ENCODE data around the gene LILRA2. TPM values are rescaled to one million over a fixed set of nuclear protein-coding genes. Genes with fewer than 3 reads are reported as not detected.

Gene LILRA2
- polyA plus RNA-seq, 1 donor (not counting 4 experiments of a cell fraction or from before 2014, with no cell fraction given) = not detected

DNA sequence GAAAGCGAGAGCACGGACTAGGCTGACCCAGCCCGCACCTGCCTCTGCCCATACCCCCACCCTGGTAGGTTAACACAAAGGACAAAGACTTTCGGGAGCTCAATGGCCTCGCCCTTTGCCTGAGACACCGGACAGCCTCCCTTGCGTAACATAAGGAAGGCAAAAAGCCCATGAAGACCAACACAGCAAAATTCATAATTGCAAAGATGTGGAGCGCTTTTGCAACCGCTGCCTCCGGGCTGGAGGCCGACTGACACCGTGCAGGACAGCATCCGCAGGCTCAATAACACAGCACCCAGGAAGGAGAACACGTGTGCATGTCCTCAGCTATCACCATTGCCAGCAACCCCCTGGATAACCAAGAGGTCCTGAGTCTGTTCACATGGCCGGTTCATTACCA lies 35.2 kb downstream of the LILRA2 start:
- H3K4me1 ChIP-seq (ENCODE audit: control insufficient read depth, extremely low read depth, insufficient read depth, low read length) = no peaks in the 10 kb centered on the region
- no peaks in the 10 kb centered on the region for H4K20me1 ChIP-seq (ENCODE audit: control insufficient read depth, extremely low read depth, insufficient read depth, low read length)
- no peaks in the 10 kb centered on the region for H3K36me3 ChIP-seq (ENCODE audit: control insufficient read depth in 2 of 2, extremely low read depth in 1 of 2, insufficient read depth in 2 of 2, low read length in 2 of 2)
- H3K79me2 ChIP-seq (ENCODE audit: control insufficient read depth, insufficient read depth, low read length) = no peaks in the 10 kb centered on the region
- peaks cover 6% of the 10 kb centered on the region for H3K9me3 ChIP-seq (ENCODE audit: control insufficient read depth, low read depth, low read length)
- FAIRE-seq (no peak), DNase-seq (ENCODE audit: low read depth, low spot score) (no peak)
- no peaks in the 10 kb centered on the region for H3K27me3 ChIP-seq (ENCODE audit: control insufficient read depth, extremely low read depth, insufficient read depth, low read length)
- H3K27ac ChIP-seq (ENCODE audit: control insufficient read depth, insufficient read depth, low read length) = no peak overlapping the region
- no peak overlapping the region for H3K4me2 ChIP-seq (ENCODE audit: control insufficient read depth, extremely low read depth, insufficient read depth, low read depth, low read length)
- TF ChIP-seq, protein P1, sequence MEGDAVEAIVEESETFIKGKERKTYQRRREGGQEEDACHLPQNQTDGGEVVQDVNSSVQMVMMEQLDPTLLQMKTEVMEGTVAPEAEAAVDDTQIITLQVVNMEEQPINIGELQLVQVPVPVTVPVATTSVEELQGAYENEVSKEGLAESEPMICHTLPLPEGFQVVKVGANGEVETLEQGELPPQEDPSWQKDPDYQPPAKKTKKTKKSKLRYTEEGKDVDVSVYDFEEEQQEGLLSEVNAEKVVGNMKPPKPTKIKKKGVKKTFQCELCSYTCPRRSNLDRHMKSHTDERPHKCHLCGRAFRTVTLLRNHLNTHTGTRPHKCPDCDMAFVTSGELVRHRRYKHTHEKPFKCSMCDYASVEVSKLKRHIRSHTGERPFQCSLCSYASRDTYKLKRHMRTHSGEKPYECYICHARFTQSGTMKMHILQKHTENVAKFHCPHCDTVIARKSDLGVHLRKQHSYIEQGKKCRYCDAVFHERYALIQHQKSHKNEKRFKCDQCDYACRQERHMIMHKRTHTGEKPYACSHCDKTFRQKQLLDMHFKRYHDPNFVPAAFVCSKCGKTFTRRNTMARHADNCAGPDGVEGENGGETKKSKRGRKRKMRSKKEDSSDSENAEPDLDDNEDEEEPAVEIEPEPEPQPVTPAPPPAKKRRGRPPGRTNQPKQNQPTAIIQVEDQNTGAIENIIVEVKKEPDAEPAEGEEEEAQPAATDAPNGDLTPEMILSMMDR (optimal IDR thresholded peaks at IDR 0.05 in 1 of 3, IDR thresholded peaks at IDR 0.05 in 1 of 3, conservative IDR thresholded peaks at IDR 0.05 in 1 of 3; ENCODE audit: extremely low read depth in 1 of 3, insufficient read depth in 2 of 3, low read length in 3 of 3) = no peak
- no peak for TF ChIP-seq EZH2 (IDR thresholded peaks at IDR 0.05; ENCODE audit: low read length)
- H2AFZ ChIP-seq (ENCODE audit: control insufficient read depth, low read length) = no peak overlapping the region
- H3K4me3 ChIP-seq (ENCODE audit: control insufficient read depth in 2 of 3, extremely low read depth in 1 of 3, insufficient read depth in 2 of 3, low read depth in 1 of 3, low read length in 3 of 3) = no peak overlapping the region
- no peaks in the 10 kb centered on the region for H3K9me1 ChIP-seq (ENCODE audit: control insufficient read depth, extremely low read depth, insufficient read depth, low read length)
- dilution Hi-C loops (cut with MboI; ENCODE audit: extremely low pct_ligation_motif_present, low sequenced_read_pairs) = no loop called here
- H3K9ac ChIP-seq (ENCODE audit: control insufficient read depth, extremely low read depth, insufficient read depth, low read length) = no peak overlapping the region

GRCh38 chr19:54609356-54609791 lies 35.8 kb downstream of the LILRA2 start:
- TF ChIP-seq, protein P1 (optimal IDR thresholded peaks at IDR 0.05 in 1 of 3, IDR thresholded peaks at IDR 0.05 in 1 of 3, conservative IDR thresholded peaks at IDR 0.05 in 1 of 3; ENCODE audit: extremely low read depth in 1 of 3, insufficient read depth in 2 of 3, low read length in 3 of 3) = no peak
- no peak for TF ChIP-seq EZH2 (IDR thresholded peaks at IDR 0.05; ENCODE audit: low read length)
- H3K9me3 ChIP-seq (ENCODE audit: control insufficient read depth, low read depth, low read length) = peaks cover 6% of the 10 kb centered on the region
- no peak overlapping the region for H3K4me3 ChIP-seq (ENCODE audit: control insufficient read depth in 2 of 3, extremely low read depth in 1 of 3, insufficient read depth in 2 of 3, low read depth in 1 of 3, low read length in 3 of 3)
- H3K9me1 ChIP-seq (ENCODE audit: control insufficient read depth, extremely low read depth, insufficient read depth, low read length) = no peaks in the 10 kb centered on the region
- H3K36me3 ChIP-seq (ENCODE audit: control insufficient read depth in 2 of 2, extremely low read depth in 1 of 2, insufficient read depth in 2 of 2, low read length in 2 of 2) = no peaks in the 10 kb centered on the region
- no peak overlapping the region for H3K27ac ChIP-seq (ENCODE audit: control insufficient read depth, insufficient read depth, low read length)
- no peak overlapping the region for H2AFZ ChIP-seq (ENCODE audit: control insufficient read depth, low read length)
- H3K4me1 ChIP-seq (ENCODE audit: control insufficient read depth, extremely low read depth, insufficient read depth, low read length) = no peaks in the 10 kb centered on the region
- no peaks in the 10 kb centered on the region for H3K79me2 ChIP-seq (ENCODE audit: control insufficient read depth, insufficient read depth, low read length)
- H3K4me2 ChIP-seq (ENCODE audit: control insufficient read depth, extremely low read depth, insufficient read depth, low read depth, low read length) = no peak overlapping the region
- H3K9ac ChIP-seq (ENCODE audit: control insufficient read depth, extremely low read depth, insufficient read depth, low read length) = no peak overlapping the region
- DNase-seq (ENCODE audit: low read depth, low spot score) (no peak), FAIRE-seq (no peak)
- dilution Hi-C loops (cut with MboI; ENCODE audit: extremely low pct_ligation_motif_present, low sequenced_read_pairs) = no loop called here
- H4K20me1 ChIP-seq (ENCODE audit: control insufficient read depth, extremely low read depth, insufficient read depth, low read length) = no peaks in the 10 kb centered on the region
- H3K27me3 ChIP-seq (ENCODE audit: control insufficient read depth, extremely low read depth, insufficient read depth, low read length) = no peaks in the 10 kb centered on the region
